ENCODE results near the gene SDK2. TPM values are rescaled to one million over a fixed set of nuclear protein-coding genes. Genes with fewer than 3 reads are reported as not detected.

SDK2 gene
- polyA plus RNA-seq, 3 donors, result 0.01 TPM; not detected in 2

DNA sequence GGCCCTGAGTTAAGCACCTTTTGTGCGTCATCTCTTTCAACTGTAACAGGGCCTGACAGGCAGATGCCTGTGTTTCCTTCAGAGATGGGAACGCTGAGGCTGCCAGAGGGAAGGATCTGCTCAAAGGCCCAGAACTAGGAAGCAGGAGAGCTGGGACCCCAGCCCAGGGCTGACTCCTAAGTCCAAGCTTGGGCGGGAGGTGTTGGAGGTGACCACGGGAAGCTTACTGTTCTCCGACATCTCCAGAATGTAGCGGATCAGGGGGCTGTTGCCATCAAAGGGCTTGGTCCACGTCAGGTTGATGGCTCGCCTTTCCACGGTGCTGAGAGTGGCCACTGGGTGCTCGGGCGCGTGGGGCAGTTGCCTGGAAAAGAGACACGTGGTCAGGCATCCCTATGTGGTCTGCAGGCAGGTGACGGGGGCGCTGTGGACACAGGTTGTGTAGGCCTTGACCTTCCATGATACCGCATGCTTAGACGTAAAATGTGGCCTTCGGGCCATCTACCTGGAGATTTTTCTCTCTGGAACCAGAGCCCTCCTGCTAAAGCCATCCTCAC lies 221.0 kb downstream of the SDK2 start:
- H3K27ac ChIP-seq (ENCODE audit: low read depth in 1 of 2, low read length in 2 of 2), result no peak overlapping the region
- DNase-seq, result no peak
- Mint-ChIP-seq H3K27ac (no peak overlapping the region), H3K4me1 (peaks cover 2% of the 10 kb centered on the region), H3K27me3 (ENCODE audit: low read depth in 3 of 3) (peaks cover 0 to 5% (median 3%) of the 10 kb centered on the region in 3 donors), H3K36me3 (no peaks in the 10 kb centered on the region), H3K9me3 (no peaks in the 10 kb centered on the region), H3K4me3 (no peak overlapping the region)
- WGBS (ENCODE audit: insufficient coverage), result 98% methylated on average over 17 of the region's 18 CpGs
- no peak overlapping the region for H2AFZ ChIP-seq (ENCODE audit: insufficient read depth, low read depth, low read length, poor library complexity, severe bottlenecking)
- H3K36me3 ChIP-seq (replicated peaks in 1 of 2; ENCODE audit: control insufficient read depth in 1 of 2, insufficient read depth in 2 of 2, low read length in 2 of 2), result no peaks in the 10 kb centered on the region
- H4K20me1 ChIP-seq (ENCODE audit: insufficient read depth, low read length), result no peaks in the 10 kb centered on the region
- H3K27me3 ChIP-seq (ENCODE audit: control insufficient read depth in 2 of 2, insufficient read depth in 2 of 2, low read length in 2 of 2), result no peaks in the 10 kb centered on the region
- no peaks in the 10 kb centered on the region for H3K9me3 ChIP-seq (replicated peaks in 1 of 2; ENCODE audit: control insufficient read depth in 1 of 2, insufficient read depth in 1 of 2, low read length in 2 of 2)
- TF ChIP-seq, protein P1, sequence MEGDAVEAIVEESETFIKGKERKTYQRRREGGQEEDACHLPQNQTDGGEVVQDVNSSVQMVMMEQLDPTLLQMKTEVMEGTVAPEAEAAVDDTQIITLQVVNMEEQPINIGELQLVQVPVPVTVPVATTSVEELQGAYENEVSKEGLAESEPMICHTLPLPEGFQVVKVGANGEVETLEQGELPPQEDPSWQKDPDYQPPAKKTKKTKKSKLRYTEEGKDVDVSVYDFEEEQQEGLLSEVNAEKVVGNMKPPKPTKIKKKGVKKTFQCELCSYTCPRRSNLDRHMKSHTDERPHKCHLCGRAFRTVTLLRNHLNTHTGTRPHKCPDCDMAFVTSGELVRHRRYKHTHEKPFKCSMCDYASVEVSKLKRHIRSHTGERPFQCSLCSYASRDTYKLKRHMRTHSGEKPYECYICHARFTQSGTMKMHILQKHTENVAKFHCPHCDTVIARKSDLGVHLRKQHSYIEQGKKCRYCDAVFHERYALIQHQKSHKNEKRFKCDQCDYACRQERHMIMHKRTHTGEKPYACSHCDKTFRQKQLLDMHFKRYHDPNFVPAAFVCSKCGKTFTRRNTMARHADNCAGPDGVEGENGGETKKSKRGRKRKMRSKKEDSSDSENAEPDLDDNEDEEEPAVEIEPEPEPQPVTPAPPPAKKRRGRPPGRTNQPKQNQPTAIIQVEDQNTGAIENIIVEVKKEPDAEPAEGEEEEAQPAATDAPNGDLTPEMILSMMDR (IDR thresholded peaks at IDR 0.05), result no peak
- no peaks in the 10 kb centered on the region for H3K79me2 ChIP-seq (ENCODE audit: insufficient read depth, low read length)
- no peak overlapping the region for H3K9ac ChIP-seq (ENCODE audit: insufficient read depth, low read length, poor library complexity, severe bottlenecking)
- intact Hi-C loops (cut with micrococcal nuclease), result no loop called here
- H3K4me3 ChIP-seq (replicated peaks in 1 of 3; ENCODE audit: low read depth in 2 of 3, low read length in 3 of 3), result no peak overlapping the region
- no peaks in the 10 kb centered on the region for H3K4me1 ChIP-seq (ENCODE audit: control insufficient read depth in 1 of 2, insufficient read depth in 2 of 2, low read length in 2 of 2)
- no peak overlapping the region for H3K4me2 ChIP-seq (replicated peaks; ENCODE audit: extremely low read depth, low read length, poor library complexity, severe bottlenecking)

GRCh38 chr17:73422121-73422520 lies 222.1 kb downstream of the SDK2 start:
- H3K4me2 ChIP-seq (replicated peaks; ENCODE audit: extremely low read depth, low read length, poor library complexity, severe bottlenecking), result no peak overlapping the region
- H3K4me1 ChIP-seq (ENCODE audit: control insufficient read depth in 1 of 2, insufficient read depth in 2 of 2, low read length in 2 of 2), result no peaks in the 10 kb centered on the region
- no peaks in the 10 kb centered on the region for H3K79me2 ChIP-seq (ENCODE audit: insufficient read depth, low read length)
- H3K4me3 Mint-ChIP-seq, result no peak overlapping the region
- no peaks in the 10 kb centered on the region for H3K27me3 ChIP-seq (ENCODE audit: control insufficient read depth in 2 of 2, insufficient read depth in 2 of 2, low read length in 2 of 2)
- H3K9ac ChIP-seq (ENCODE audit: insufficient read depth, low read length, poor library complexity, severe bottlenecking), result no peak overlapping the region
- no peaks in the 10 kb centered on the region for H3K36me3 ChIP-seq (replicated peaks in 1 of 2; ENCODE audit: control insufficient read depth in 1 of 2, insufficient read depth in 2 of 2, low read length in 2 of 2)
- H3K9me3 ChIP-seq (replicated peaks in 1 of 2; ENCODE audit: control insufficient read depth in 1 of 2, insufficient read depth in 1 of 2, low read length in 2 of 2), result no peaks in the 10 kb centered on the region
- WGBS (ENCODE audit: insufficient coverage), result 98% methylated on average over 12 of the region's 12 CpGs
- no peak overlapping the region for H3K27ac ChIP-seq (ENCODE audit: low read depth in 1 of 2, low read length in 2 of 2)
- H3K4me3 ChIP-seq (replicated peaks in 1 of 3; ENCODE audit: low read depth in 2 of 3, low read length in 3 of 3), result no peak overlapping the region
- no peak overlapping the region for H2AFZ ChIP-seq (ENCODE audit: insufficient read depth, low read depth, low read length, poor library complexity, severe bottlenecking)
- H3K36me3 Mint-ChIP-seq, result no peaks in the 10 kb centered on the region
- TF ChIP-seq, protein P1 (IDR thresholded peaks at IDR 0.05), result no peak
- H3K27me3 Mint-ChIP-seq (ENCODE audit: low read depth in 3 of 3), result peaks cover 0 to 5% (median 3%) of the 10 kb centered on the region in 3 donors
- DNase-seq, result no peak
- intact Hi-C loops (cut with micrococcal nuclease), result no loop called here
- no peaks in the 10 kb centered on the region for H3K9me3 Mint-ChIP-seq
- H3K27ac Mint-ChIP-seq, result no peak overlapping the region
- no peaks in the 10 kb centered on the region for H4K20me1 ChIP-seq (ENCODE audit: insufficient read depth, low read length)
- H3K4me1 Mint-ChIP-seq, result peaks cover 2% of the 10 kb centered on the region
